ENCODE results near the gene KIF26B.

- no peak for TF ChIP-seq CTCF (IDR thresholded peaks at IDR 0.05)
- TF ChIP-seq POLR2A (IDR thresholded peaks at IDR 0.05) = no peak
Measured at GRCh38 chr1:245718951-245719350, 564.2 kb downstream of the KIF26B start.

Measured in tibial nerve (tissue), 3 donors.